PC-9 (cell line): ENCODE results near the gene SLX4IP. TPM values are rescaled to one million over a fixed set of nuclear protein-coding genes. Genes with fewer than 3 reads are reported as not detected.
A peak's percentile ranks its signal among the peaks of the same experiment; 100 is the strongest.

Experiments used
- BruUV-seq: library from RNA; stranded (reverse); fragments of 400-500 nt; replicated peaks from 2 replicates; lab custom pipeline; 2021; lab: Mats Ljungman, UMichigan
- CTCF ChIA-PET: fragments of 300-600 bp; sonication (Branson Sonifier 250); formaldehyde crosslinking; loops from one replicate; lab custom pipeline; 2022; ENCODE audit warnings: antibody characterized with exemption; lab: Charles Lee
- POLR2A ChIA-PET: fragments of 300-600 bp; sonication (Branson Sonifier 250); formaldehyde crosslinking; loops from one replicate; lab custom pipeline; 2022; ENCODE audit warnings: antibody characterized with exemption; ENCODE audit not compliant: unreplicated experiment; lab: Charles Lee
- DNase-seq, 2 experiments: peaks; one replicate each; pipeline versions ENCODE4 v3.0.0 to v3.0.0-alpha.2; 2015 to 2022; ENCODE audit warnings: mixed read lengths in 1 of 2
- H2AFZ ChIP-seq: fragments of 200-600 bp; sonication (generic); 2 replicates; pipeline ENCODE4 v1.8.1; 2017; ENCODE audit warnings: antibody characterized with exemption
- H3F3A ChIP-seq: fragments of 200-600 bp; sonication (generic); 2 replicates; pipeline ENCODE4 v1.8.1; 2017; ENCODE audit warnings: antibody characterized with exemption, mild to moderate bottlenecking, low read depth; ENCODE audit not compliant: insufficient read depth
- H3K27ac ChIP-seq: fragments of 200-600 bp; sonication (generic); 2 replicates; pipeline ENCODE4 v1.6.1; 2016; ENCODE audit warnings: mixed run types
- H3K27me3 ChIP-seq: fragments of 200-600 bp; sonication (generic); 2 replicates; pipeline ENCODE4 v1.6.1; 2016; ENCODE audit warnings: low read depth, mixed run types; ENCODE audit not compliant: insufficient read depth
- H3K36me3 ChIP-seq: fragments of 200-600 bp; sonication (generic); 2 replicates; pipeline ENCODE4 v1.6.1; 2016; ENCODE audit warnings: low read depth, mixed run types
- H3K4me1 ChIP-seq: fragments of 200-600 bp; sonication (generic); replicated peaks from 2 replicates; pipeline ENCODE4 v1.6.1; 2016; ENCODE audit warnings: mixed run types; ENCODE audit not compliant: insufficient read depth
- H3K4me2 ChIP-seq: fragments of 200-600 bp; sonication (generic); 2 replicates; pipeline ENCODE4 v1.6.1; 2017; ENCODE audit warnings: mixed run types
- H3K4me3 ChIP-seq: fragments of 200-600 bp; sonication (generic); 2 replicates; pipeline ENCODE4 v1.6.1; 2016; ENCODE audit warnings: mixed run types
- H3K79me2 ChIP-seq: fragments of 200-600 bp; sonication (generic); 2 replicates; pipeline ENCODE4 v1.6.1; 2017; ENCODE audit warnings: low read depth, mixed run types
- H3K9me2 ChIP-seq: fragments of 200-600 bp; sonication (generic); 2 replicates; pipeline ENCODE4 v1.8.1; 2017; ENCODE audit warnings: mild to moderate bottlenecking; ENCODE audit not compliant: insufficient read depth
- H3K9me3 ChIP-seq: fragments of 200-600 bp; sonication (generic); 2 replicates; pipeline ENCODE4 v1.8.1; 2016; ENCODE audit warnings: low read depth; ENCODE audit not compliant: insufficient read depth
- H4K20me1 ChIP-seq: fragments of 200-600 bp; sonication (generic); 2 replicates; pipeline ENCODE4 v1.8.1; 2017; ENCODE audit not compliant: insufficient read depth
- EZH2 ChIP-seq: fragments of 200-600 bp; sonication (generic); IDR thresholded peaks from 2 replicates; pipeline ENCODE4 v1.8.0; 2017; ENCODE audit warnings: antibody characterized with exemption, low read depth
- intact Hi-C: fragments of 100-400 bp; cut with micrococcal nuclease; formaldehyde crosslinking; loops from one replicate; pipeline ENCODE4 v1.10.0; 2022; ENCODE audit not compliant: unreplicated experiment
- total RNA-seq: library from RNA; stranded (reverse); gene quantifications from 2 replicates; pipeline ENCODE4 v1.2.3, GENCODE V29; 2021
- TF ChIP-seq, protein P1 (sequence below): fragments of 200-600 bp; sonication (generic); conservative IDR thresholded peaks from 2 replicates; pipeline ENCODE4 v1.6.1; 2017; ENCODE audit warnings: mixed run types, antibody characterized with exemption, mild to moderate bottlenecking, moderate library complexity

SLX4IP gene
- total RNA-seq, 1 experiment from 2014 or later, result 13.4 TPM

- BruUV-seq, result no TSS peak
- Histone ChIP-seq H3K27ac (peak overlapping the region; percentile 97), H2AFZ (no peak overlapping the region; the same call in 1 of the 2 replicates), H3K4me2 (peak overlapping the region; percentile 79), H3K27me3 (no peaks in the 10 kb centered on the region), H3K9me2 (no peaks in the 10 kb centered on the region), H4K20me1 (peaks cover 4% of the 10 kb centered on the region; the same call in 1 of the 2 replicates), H3K79me2 (peaks cover 66% of the 10 kb centered on the region), H3K36me3 (peaks cover 9% of the 10 kb centered on the region; the same call in 1 of the 2 replicates), H3F3A (no peaks in the 10 kb centered on the region; the same call in 1 of the 2 replicates), H3K9me3 (no peaks in the 10 kb centered on the region), H3K4me3 (peak overlapping the region; percentile 84), H3K4me1 (peaks cover 16% of the 10 kb centered on the region)
- CTCF ChIA-PET, result interaction anchor here (0.6 to 1.4 kb wide), 9 partner anchors 35 to 596 kb away, joined by 3 to 9 read pairs (median 4); no protein-coding TSS in a partner anchor
- DNase-seq, result peak; percentile 88 to 90
- POLR2A ChIA-PET, result interaction anchor here (0.5 to 1.9 kb wide), 7 partner anchors 66 to 596 kb away, joined by 3 to 14 read pairs (median 6); partner anchors contain the start of gene SLX4IP
- no peak for TF ChIP-seq EZH2
- TF ChIP-seq, protein P1, sequence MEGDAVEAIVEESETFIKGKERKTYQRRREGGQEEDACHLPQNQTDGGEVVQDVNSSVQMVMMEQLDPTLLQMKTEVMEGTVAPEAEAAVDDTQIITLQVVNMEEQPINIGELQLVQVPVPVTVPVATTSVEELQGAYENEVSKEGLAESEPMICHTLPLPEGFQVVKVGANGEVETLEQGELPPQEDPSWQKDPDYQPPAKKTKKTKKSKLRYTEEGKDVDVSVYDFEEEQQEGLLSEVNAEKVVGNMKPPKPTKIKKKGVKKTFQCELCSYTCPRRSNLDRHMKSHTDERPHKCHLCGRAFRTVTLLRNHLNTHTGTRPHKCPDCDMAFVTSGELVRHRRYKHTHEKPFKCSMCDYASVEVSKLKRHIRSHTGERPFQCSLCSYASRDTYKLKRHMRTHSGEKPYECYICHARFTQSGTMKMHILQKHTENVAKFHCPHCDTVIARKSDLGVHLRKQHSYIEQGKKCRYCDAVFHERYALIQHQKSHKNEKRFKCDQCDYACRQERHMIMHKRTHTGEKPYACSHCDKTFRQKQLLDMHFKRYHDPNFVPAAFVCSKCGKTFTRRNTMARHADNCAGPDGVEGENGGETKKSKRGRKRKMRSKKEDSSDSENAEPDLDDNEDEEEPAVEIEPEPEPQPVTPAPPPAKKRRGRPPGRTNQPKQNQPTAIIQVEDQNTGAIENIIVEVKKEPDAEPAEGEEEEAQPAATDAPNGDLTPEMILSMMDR, result peak; percentile 68
- intact Hi-C loops, result loop anchor here (1.0 to 5.0 kb wide), 10 partner anchors 67 to 1054 kb away; no protein-coding TSS in a partner anchor
Measured at GRCh38 chr20:10671221-10671918, 236.3 kb downstream of the SLX4IP start.

- Histone ChIP-seq H4K20me1 (no peaks in the 10 kb centered on the region), H3K36me3 (peaks cover 5% of the 10 kb centered on the region; the same call in 1 of the 2 replicates), H3F3A (no peaks in the 10 kb centered on the region; the same call in 1 of the 2 replicates), H2AFZ (peak overlapping the region; percentile 74), H3K4me3 (peak overlapping the region; percentile 84), H3K79me2 (peaks cover 59% of the 10 kb centered on the region), H3K27me3 (no peaks in the 10 kb centered on the region), H3K9me2 (no peaks in the 10 kb centered on the region), H3K9me3 (no peaks in the 10 kb centered on the region), H3K27ac (peak overlapping the region; percentile 97), H3K4me1 (peaks cover 16% of the 10 kb centered on the region), H3K4me2 (peak overlapping the region; percentile 79)
- ChIA-PET CTCF (interaction anchor here (0.7 to 1.4 kb wide), 6 partner anchors 35 to 595 kb away, joined by 3 to 7 read pairs (median 4); no protein-coding TSS in a partner anchor), POLR2A (interaction anchor here (0.6 to 1.9 kb wide), 4 partner anchors 67 to 595 kb away, joined by 5 to 14 read pairs (median 10); no protein-coding TSS in a partner anchor)
- DNase-seq, result peak in 1 of 2 experiments; percentile 50
- intact Hi-C loops, result loop anchor here (1.0 to 5.0 kb wide), 11 partner anchors 67 to 1055 kb away; no protein-coding TSS in a partner anchor
- TF ChIP-seq, protein P1, result no peak
- BruUV-seq, result no TSS peak
Measured at GRCh38 chr20:10671919-10672623, 237.0 kb downstream of the SLX4IP start.

DNA sequence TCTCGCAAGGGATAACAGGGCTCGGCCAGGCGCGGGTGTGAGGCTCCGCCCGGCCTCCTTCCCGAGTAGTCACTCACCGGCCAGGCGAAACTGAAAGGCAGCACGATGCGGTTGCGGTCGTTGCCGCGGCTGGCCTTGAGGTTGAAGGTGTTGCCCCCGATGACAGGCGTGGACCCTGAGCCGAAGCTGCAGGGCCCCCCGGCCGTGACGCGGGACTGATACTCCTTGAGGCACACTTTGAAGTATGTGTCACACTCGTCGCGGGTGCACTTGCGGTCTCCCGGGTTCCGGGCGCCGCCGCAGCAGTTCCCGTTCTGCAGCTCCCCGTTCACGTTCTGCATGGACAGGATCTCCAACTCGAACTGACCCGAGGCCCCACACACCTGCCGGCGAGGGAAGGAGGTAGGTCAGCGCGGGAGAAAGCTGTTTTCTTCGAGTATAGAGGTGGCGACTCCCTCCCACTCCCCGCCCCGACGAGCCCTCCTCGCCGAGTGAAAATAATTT lies 237.6 kb downstream of the SLX4IP start:
- DNase-seq, result peak in 1 of 2 experiments; percentile 51
- Histone ChIP-seq H4K20me1 (no peaks in the 10 kb centered on the region), H3K27ac (peak overlapping the region; percentile 97), H3K4me3 (peak overlapping the region; percentile 84), H3K4me1 (peaks cover 16% of the 10 kb centered on the region), H3K9me3 (no peaks in the 10 kb centered on the region), H3K27me3 (no peaks in the 10 kb centered on the region), H3K4me2 (peak overlapping the region; percentile 79), H3K79me2 (peaks cover 54% of the 10 kb centered on the region), H2AFZ (peak overlapping the region; percentile 74), H3F3A (no peaks in the 10 kb centered on the region; the same call in 1 of the 2 replicates), H3K9me2 (no peaks in the 10 kb centered on the region), H3K36me3 (peaks cover 5% of the 10 kb centered on the region; the same call in 1 of the 2 replicates)
- no TSS peak for BruUV-seq
- intact Hi-C loops, result loop anchor here (2.0 to 5.0 kb wide), 7 partner anchors 80 to 1055 kb away; no protein-coding TSS in a partner anchor
- CTCF ChIA-PET, result interaction anchor here (0.7 kb wide), 1 partner anchor 226 kb away, joined by 7 read pairs; no protein-coding TSS in a partner anchor
- no peak for TF ChIP-seq EZH2
- TF ChIP-seq, protein P1, result no peak
- POLR2A ChIA-PET, result interaction anchor here (0.6 to 1.9 kb wide), 2 partner anchors 80 to 595 kb away, joined by 8 to 11 read pairs; no protein-coding TSS in a partner anchor
